ENCODE data around the gene PAGR1. TPM values are rescaled to one million over a fixed set of nuclear protein-coding genes. Genes with fewer than 3 reads are reported as not detected.
"Not testable (repeated sequence)": the region's sequence is repeated elsewhere in the genome, so short reads cannot be mapped to it uniquely, and the experiment has no call there.

The PAGR1 gene
- 10 to 100 TPM; 28.0 to 33.5 (median 32.1) TPM for total RNA-seq

- intact Hi-C loops (cut with DNase I; ENCODE audit: low total_unique reads), result no loop called here
- H3K4me3 ChIP-seq (ENCODE audit: low read depth, poor library complexity, severe bottlenecking), result peak within 1 kb of the TSS; percentile 84
- TF ChIP-seq, protein P1, sequence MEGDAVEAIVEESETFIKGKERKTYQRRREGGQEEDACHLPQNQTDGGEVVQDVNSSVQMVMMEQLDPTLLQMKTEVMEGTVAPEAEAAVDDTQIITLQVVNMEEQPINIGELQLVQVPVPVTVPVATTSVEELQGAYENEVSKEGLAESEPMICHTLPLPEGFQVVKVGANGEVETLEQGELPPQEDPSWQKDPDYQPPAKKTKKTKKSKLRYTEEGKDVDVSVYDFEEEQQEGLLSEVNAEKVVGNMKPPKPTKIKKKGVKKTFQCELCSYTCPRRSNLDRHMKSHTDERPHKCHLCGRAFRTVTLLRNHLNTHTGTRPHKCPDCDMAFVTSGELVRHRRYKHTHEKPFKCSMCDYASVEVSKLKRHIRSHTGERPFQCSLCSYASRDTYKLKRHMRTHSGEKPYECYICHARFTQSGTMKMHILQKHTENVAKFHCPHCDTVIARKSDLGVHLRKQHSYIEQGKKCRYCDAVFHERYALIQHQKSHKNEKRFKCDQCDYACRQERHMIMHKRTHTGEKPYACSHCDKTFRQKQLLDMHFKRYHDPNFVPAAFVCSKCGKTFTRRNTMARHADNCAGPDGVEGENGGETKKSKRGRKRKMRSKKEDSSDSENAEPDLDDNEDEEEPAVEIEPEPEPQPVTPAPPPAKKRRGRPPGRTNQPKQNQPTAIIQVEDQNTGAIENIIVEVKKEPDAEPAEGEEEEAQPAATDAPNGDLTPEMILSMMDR (IDR thresholded peaks at IDR 0.05), result peak in 1 of 3 donors; percentile 79
- no peak for TF ChIP-seq POLR2A (IDR thresholded peaks at IDR 0.05)
- 0% methylated on average over 42 to 66 of the region's 70 CpGs for WGBS, 2 donors
- DNase-seq (ENCODE audit: low spot score in 2 of 2), result peak; percentile 99 to 100
Measured at GRCh38 chr16:29815793-29816693, at the start of gene PAGR1. Gene PAGR1, plus strand, starts transcription at chr16:29816152. Its CDS starts 374 bp downstream, at chr16:29816526.

DNA sequence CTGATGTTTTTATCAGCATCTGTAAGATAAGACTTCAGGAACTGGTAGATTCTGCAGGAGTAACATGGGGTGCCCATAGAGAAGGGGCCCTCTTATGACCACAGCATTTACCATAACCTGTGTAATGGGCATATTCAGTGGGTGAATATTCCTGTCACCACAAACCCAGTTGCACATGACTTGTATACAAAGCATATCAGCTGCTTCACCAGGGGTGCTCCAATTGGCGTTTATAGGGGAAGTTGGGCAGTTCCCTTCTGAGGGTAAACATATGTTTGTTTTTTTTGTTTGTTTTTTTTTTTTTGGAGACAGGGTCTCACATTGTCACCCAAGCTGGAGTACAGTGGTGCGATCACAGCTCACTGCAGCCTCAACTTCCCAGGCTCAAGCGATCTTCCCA is 49.4 kb upstream of the PAGR1 start:
- no peak for TF ChIP-seq POLR2A (IDR thresholded peaks at IDR 0.05)
- TF ChIP-seq, protein P1 (IDR thresholded peaks at IDR 0.05), result no peak
- H3K4me3 ChIP-seq (ENCODE audit: low read depth, poor library complexity, severe bottlenecking), result no peak overlapping the region
- 92 to 95% methylated on average over 3 of the region's 3 CpGs for WGBS, 2 donors
- intact Hi-C loops (cut with DNase I; ENCODE audit: low total_unique reads), result no loop called here
- DNase-seq (ENCODE audit: low spot score in 2 of 2), result no peak

DNA sequence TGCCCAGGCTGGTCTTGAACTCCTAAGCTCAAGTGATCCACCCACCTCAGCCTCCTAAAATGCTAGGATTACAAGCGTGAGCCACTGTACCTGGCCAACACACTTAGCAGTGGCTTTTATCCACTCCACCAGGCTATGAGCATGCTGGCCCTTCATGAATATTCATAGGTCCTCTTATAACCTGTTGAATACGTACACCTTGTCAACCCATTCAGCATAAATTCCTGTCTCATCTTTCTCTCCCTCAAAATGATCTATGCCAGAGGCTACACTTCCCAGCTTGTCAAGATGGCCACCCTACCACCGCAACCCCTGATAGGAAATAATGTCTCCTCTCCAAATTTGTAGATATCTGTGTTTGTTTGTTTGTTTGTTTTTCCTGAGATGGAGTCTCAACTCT is 48.9 kb upstream of the PAGR1 start:
- WGBS, 2 donors, result 90 to 91% methylated on average over 3 of the region's 3 CpGs
- intact Hi-C loops (cut with DNase I; ENCODE audit: low total_unique reads), result no loop called here
- H3K4me3 ChIP-seq (ENCODE audit: low read depth, poor library complexity, severe bottlenecking), result no peak overlapping the region
- TF ChIP-seq, protein P1 (IDR thresholded peaks at IDR 0.05), result no peak
- TF ChIP-seq POLR2A (IDR thresholded peaks at IDR 0.05), result no peak
- no peak for DNase-seq (ENCODE audit: low spot score in 2 of 2)

GRCh38 chr16:29769507-29769906 is 46.4 kb upstream of the PAGR1 start:
- intact Hi-C loops (cut with DNase I; ENCODE audit: low total_unique reads), result no loop called here
- TF ChIP-seq, protein P1 (IDR thresholded peaks at IDR 0.05), result no peak
- no peak for TF ChIP-seq POLR2A (IDR thresholded peaks at IDR 0.05)
- DNase-seq (ENCODE audit: low spot score in 2 of 2), result no peak
- no peak overlapping the region for H3K4me3 ChIP-seq (ENCODE audit: low read depth, poor library complexity, severe bottlenecking)
- WGBS, 2 donors, result 79 to 85% methylated on average over 2 of the region's 2 CpGs

GRCh38 chr16:29770250-29770929 is 45.6 kb upstream of the PAGR1 start:
- no peak for DNase-seq (ENCODE audit: low spot score in 2 of 2)
- intact Hi-C loops (cut with DNase I; ENCODE audit: low total_unique reads), result no loop called here
- no peak overlapping the region for H3K4me3 ChIP-seq (ENCODE audit: low read depth, poor library complexity, severe bottlenecking)
- 66 to 71% methylated on average over 7 of the region's 7 CpGs for WGBS, 2 donors
- no peak for TF ChIP-seq POLR2A (IDR thresholded peaks at IDR 0.05)
- TF ChIP-seq, protein P1 (IDR thresholded peaks at IDR 0.05), result no peak

DNA sequence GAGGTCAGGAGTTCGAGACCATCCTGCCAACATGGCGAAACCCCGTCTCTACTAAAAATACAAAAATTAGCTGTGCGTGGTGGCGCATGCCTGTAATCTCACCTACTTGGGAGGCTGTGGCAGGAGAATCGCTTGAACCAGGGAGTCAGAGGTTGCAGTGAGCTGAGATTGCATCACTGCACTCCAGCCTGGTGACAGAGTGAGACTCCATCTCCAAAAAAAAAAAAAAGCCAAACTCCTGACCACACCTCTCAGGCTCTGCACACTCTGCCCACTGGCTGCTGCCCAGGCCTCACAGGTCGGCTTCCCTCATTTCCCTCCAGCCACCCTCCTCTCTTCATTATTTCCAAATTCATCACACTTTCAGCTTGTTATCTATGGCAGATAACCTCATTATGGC is 43.6 kb upstream of the PAGR1 start:
- DNase-seq (ENCODE audit: low spot score in 2 of 2); H3K4me3 ChIP-seq (ENCODE audit: low read depth, poor library complexity, severe bottlenecking); intact Hi-C loops (cut with DNase I; ENCODE audit: low total_unique reads): not testable (repeated sequence)
- 86 to 90% methylated on average over 7 of the region's 7 CpGs for WGBS, 2 donors

All from lower leg skin (tissue), 4 donors.